Middle frontal gyrus (tissue), 1 donor: ENCODE measurements around the gene NET1.
"Not testable (repeated sequence)": the region's sequence is repeated elsewhere in the genome, so short reads cannot be mapped to it uniquely, and the experiment has no call there.

ENCODE experiments used
- DNase-seq: peaks from one replicate; pipeline ENCODE4 v3.0.0-alpha.2; 2015; ENCODE audit warnings: low spot score; ENCODE audit errors: extremely low spot score

The NET1 gene

GRCh38 chr10:5399332-5399731 lies 13.0 kb upstream of the NET1 start:
- DNase-seq: no peak

GRCh38 chr10:5400468-5401240 lies 11.7 kb upstream of the NET1 start:
- DNase-seq: no peak

GRCh38 chr10:5402798-5403197 lies 9.6 kb upstream of the NET1 start:
- no peak for DNase-seq

GRCh38 chr10:5404208-5405041 lies 7.9 kb upstream of the NET1 start, which contains the start of gene TUBAL3:
TSS of gene TUBAL3 (minus strand) at chr10:5404828. CDS start at chr10:5404792, 36 bp downstream.
- no peak for DNase-seq

- no peak for DNase-seq
These were observed 5.4 kb upstream of the NET1 start for GRCh38 chr10:5406918-5407317.

GRCh38 chr10:5410787-5411186 lies 1.6 kb upstream of the NET1 start:
- DNase-seq: not testable (repeated sequence)

- no peak for DNase-seq
These were observed 448 bp upstream of the NET1 start for GRCh38 chr10:5411941-5412276.

- no peak for DNase-seq
These were observed 918 bp downstream of the NET1 start for GRCh38 chr10:5413012-5413938.

- DNase-seq: no peak
These were observed 4.6 kb downstream of the NET1 start for GRCh38 chr10:5416981-5417380.

GRCh38 chr10:5418584-5418983 lies 6.2 kb downstream of the NET1 start:
- no peak for DNase-seq

GRCh38 chr10:5419466-5420094 lies 7.2 kb downstream of the NET1 start:
- DNase-seq: no peak

GRCh38 chr10:5423771-5424170 lies 11.4 kb downstream of the NET1 start:
- DNase-seq: no peak

- no peak for DNase-seq
These were observed 12.4 kb downstream of the NET1 start for GRCh38 chr10:5424751-5425150.

GRCh38 chr10:5428133-5428532 lies 15.8 kb downstream of the NET1 start:
- DNase-seq: no peak

- no peak for DNase-seq
These were observed 20.8 kb downstream of the NET1 start for GRCh38 chr10:5433182-5433581.

GRCh38 chr10:5434017-5434753 lies 21.8 kb downstream of the NET1 start:
- no peak for DNase-seq

GRCh38 chr10:5435328-5435727 lies 23.0 kb downstream of the NET1 start:
- no peak for DNase-seq

- no peak for DNase-seq
These were observed 27.8 kb downstream of the NET1 start for GRCh38 chr10:5440206-5440605.

- DNase-seq: no peak
These were observed 28.7 kb downstream of the NET1 start for GRCh38 chr10:5441106-5441505.
